ENCODE results near the gene LDB3.

DNA sequence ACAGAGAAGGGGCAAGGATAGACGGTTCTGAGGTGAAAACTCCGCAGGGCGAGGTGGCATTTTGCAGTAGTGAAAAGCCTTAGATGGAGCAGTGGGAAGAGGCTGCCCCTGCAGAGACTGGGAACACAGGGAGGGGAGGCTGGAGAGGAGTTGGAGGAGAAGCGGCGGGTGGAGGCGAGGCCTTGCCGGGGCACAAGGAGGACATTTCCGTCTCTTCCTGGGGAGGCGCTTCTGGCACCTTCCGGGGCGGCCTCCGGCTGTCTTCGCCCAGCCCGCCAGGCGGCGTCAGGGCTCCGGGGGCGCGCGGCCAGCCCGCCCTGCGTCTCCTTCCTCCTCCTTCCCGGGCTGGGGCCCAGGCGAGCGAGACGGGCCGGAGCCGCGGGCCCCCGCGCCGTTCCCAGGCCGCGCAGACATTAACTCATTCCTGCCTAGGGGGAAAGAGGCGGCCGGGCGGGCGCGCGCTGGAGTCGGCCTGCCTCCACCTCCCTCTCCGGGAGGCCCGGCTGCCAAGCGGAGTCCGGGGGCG is 42.7 kb downstream of the LDB3 start:
- TF ChIP-seq, protein P1, sequence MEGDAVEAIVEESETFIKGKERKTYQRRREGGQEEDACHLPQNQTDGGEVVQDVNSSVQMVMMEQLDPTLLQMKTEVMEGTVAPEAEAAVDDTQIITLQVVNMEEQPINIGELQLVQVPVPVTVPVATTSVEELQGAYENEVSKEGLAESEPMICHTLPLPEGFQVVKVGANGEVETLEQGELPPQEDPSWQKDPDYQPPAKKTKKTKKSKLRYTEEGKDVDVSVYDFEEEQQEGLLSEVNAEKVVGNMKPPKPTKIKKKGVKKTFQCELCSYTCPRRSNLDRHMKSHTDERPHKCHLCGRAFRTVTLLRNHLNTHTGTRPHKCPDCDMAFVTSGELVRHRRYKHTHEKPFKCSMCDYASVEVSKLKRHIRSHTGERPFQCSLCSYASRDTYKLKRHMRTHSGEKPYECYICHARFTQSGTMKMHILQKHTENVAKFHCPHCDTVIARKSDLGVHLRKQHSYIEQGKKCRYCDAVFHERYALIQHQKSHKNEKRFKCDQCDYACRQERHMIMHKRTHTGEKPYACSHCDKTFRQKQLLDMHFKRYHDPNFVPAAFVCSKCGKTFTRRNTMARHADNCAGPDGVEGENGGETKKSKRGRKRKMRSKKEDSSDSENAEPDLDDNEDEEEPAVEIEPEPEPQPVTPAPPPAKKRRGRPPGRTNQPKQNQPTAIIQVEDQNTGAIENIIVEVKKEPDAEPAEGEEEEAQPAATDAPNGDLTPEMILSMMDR (IDR thresholded peaks at IDR 0.05; ENCODE audit: borderline replicate concordance, extremely low read depth, low read length, poor library complexity, severe bottlenecking) = peak; percentile 79
- TF ChIP-seq EZH2 (IDR thresholded peaks at IDR 0.05; ENCODE audit: borderline replicate concordance, low read depth, low read length, severe bottlenecking) = no peak
